Measurements from ENCODE around the gene ANKRD63.

GRCh38 chr15:40264321-40265153 lies 18.3 kb downstream of the ANKRD63 start:
- TF ChIP-seq REST (IDR thresholded peaks at IDR 0.05) = no peak
- TF ChIP-seq YY1 (IDR thresholded peaks at IDR 0.05) = no peak
- no peak for TF ChIP-seq RXRA (IDR thresholded peaks at IDR 0.05)
- TF ChIP-seq, protein P1, sequence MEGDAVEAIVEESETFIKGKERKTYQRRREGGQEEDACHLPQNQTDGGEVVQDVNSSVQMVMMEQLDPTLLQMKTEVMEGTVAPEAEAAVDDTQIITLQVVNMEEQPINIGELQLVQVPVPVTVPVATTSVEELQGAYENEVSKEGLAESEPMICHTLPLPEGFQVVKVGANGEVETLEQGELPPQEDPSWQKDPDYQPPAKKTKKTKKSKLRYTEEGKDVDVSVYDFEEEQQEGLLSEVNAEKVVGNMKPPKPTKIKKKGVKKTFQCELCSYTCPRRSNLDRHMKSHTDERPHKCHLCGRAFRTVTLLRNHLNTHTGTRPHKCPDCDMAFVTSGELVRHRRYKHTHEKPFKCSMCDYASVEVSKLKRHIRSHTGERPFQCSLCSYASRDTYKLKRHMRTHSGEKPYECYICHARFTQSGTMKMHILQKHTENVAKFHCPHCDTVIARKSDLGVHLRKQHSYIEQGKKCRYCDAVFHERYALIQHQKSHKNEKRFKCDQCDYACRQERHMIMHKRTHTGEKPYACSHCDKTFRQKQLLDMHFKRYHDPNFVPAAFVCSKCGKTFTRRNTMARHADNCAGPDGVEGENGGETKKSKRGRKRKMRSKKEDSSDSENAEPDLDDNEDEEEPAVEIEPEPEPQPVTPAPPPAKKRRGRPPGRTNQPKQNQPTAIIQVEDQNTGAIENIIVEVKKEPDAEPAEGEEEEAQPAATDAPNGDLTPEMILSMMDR (IDR thresholded peaks at IDR 0.05; ENCODE audit: low read depth, low read length, missing input control) = no peak
- no peak for TF ChIP-seq SP1 (IDR thresholded peaks at IDR 0.05)
- no peak for TF ChIP-seq EGR1 (IDR thresholded peaks at IDR 0.05; ENCODE audit: low read depth in 2 of 2)
- no peak for TF ChIP-seq GABPA (IDR thresholded peaks at IDR 0.05 in 1 of 2, conservative IDR thresholded peaks at IDR 0.05 in 1 of 2)
- TF ChIP-seq HNF4G (IDR thresholded peaks at IDR 0.05) = no peak
- TF ChIP-seq RAD21 (IDR thresholded peaks at IDR 0.05) = no peak
- TF ChIP-seq, protein P2, sequence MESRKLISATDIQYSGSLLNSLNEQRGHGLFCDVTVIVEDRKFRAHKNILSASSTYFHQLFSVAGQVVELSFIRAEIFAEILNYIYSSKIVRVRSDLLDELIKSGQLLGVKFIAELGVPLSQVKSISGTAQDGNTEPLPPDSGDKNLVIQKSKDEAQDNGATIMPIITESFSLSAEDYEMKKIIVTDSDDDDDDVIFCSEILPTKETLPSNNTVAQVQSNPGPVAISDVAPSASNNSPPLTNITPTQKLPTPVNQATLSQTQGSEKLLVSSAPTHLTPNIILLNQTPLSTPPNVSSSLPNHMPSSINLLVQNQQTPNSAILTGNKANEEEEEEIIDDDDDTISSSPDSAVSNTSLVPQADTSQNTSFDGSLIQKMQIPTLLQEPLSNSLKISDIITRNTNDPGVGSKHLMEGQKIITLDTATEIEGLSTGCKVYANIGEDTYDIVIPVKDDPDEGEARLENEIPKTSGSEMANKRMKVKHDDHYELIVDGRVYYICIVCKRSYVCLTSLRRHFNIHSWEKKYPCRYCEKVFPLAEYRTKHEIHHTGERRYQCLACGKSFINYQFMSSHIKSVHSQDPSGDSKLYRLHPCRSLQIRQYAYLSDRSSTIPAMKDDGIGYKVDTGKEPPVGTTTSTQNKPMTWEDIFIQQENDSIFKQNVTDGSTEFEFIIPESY (IDR thresholded peaks at IDR 0.05) = no peak
- no peak for TF ChIP-seq TAF1 (conservative IDR thresholded peaks at IDR 0.05)
- no peak for TF ChIP-seq FOXA1 (IDR thresholded peaks at IDR 0.05)
